ENCODE data around the gene ADAM11.
A peak's percentile ranks its signal among the peaks of the same experiment; 100 is the strongest.

Gene ADAM11

GRCh38 chr17:44777394-44778348 lies 18.9 kb downstream of the ADAM11 start:
- no peak overlapping the region for H3K4me3 ChIP-seq (ENCODE audit: low read depth, low read length)
- no peak for TF ChIP-seq CTCF (IDR thresholded peaks at IDR 0.05; ENCODE audit: low read depth, low read length)

DNA sequence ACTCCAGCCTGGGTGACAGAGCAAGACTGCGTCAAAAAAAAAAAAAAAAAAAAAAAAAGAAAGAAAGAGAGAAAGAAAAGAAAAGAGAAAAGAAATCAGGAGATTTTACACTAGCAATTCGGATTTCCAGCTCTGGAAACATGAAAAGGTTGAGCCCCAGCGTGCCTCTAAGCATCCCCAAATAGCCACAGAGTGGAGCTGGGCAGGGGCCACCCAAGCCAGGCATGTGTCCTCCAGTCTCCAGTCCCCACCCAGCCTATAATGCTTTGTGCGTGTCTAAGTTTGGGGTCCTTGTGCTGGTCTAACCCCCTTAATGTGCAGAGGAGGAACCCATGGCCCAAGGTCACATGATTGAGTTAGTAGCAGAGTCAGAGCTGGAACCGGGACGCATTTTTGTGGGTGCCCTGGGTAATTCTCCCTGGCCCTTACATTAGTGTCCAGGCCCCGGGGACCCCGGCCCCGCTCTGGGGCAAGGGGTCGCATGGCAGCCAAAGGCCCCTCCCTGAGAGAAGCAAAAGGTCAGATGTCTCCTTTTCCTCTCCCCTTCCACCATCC lies 19.9 kb downstream of the ADAM11 start:
- H3K4me3 ChIP-seq (ENCODE audit: low read depth, low read length): peak overlapping the region; percentile 59; the same call in 1 of the 2 replicates
- TF ChIP-seq CTCF (IDR thresholded peaks at IDR 0.05; ENCODE audit: low read depth, low read length): no peak

GRCh38 chr17:44779211-44780025 lies 20.6 kb downstream of the ADAM11 start:
- H3K4me3 ChIP-seq (ENCODE audit: low read depth, low read length): peak overlapping the region; percentile 59
- TF ChIP-seq CTCF (IDR thresholded peaks at IDR 0.05; ENCODE audit: low read depth, low read length): peak; percentile 82

DNA sequence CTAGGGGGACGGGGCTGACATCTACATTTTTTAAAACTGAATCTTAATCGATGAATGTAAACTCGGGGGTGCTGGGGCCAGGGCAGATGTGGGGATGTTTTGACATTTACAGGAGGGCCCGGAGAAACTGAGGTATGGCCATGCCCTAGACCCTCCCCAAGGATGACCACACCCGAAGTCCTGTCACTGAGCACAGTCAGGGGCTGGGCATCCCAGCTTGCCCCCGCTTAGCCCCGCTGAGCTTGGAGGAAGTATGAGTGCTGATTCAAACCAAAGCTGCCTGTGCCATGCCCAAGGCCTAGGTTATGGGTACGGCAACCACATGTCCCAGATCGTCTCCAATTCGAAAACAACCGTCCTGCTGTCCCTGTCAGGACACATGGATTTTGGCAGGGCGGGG lies 21.4 kb downstream of the ADAM11 start:
- TF ChIP-seq CTCF (IDR thresholded peaks at IDR 0.05; ENCODE audit: low read depth, low read length): no peak
- H3K4me3 ChIP-seq (ENCODE audit: low read depth, low read length): no peak overlapping the region

DNA sequence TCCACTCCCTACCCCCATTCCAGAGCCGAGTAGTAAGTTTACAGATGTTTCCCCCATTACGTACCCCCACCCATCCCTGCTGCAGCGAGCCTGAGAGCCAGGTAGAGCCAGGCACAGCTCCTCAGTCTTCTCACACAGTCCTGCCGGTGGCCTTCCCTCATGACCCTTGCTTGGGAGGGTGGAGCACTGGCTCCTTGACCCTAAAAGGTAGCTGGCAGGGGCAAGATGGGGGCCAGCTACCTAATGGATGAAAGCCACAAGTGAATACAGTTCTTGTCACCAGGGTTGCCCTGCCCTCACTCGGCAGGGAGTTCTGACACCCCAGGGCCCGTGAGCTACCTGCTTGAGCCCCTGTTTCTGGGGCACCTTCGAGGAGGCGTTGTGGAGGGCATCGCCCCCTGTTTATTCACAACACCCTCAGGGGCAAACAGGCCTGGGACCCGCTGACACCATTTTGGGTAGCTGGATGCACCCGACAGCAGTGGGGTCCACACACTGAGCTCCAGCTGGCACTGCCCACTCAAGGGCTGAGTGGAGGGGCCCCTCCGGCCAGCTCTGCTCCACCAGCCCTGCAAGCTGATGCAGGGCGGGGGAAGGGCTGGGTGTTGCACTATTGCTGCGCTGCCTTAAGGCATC lies 22.2 kb downstream of the ADAM11 start:
- H3K4me3 ChIP-seq (ENCODE audit: low read depth, low read length): no peak overlapping the region
- no peak for TF ChIP-seq CTCF (IDR thresholded peaks at IDR 0.05; ENCODE audit: low read depth, low read length)

- no peak for TF ChIP-seq CTCF (IDR thresholded peaks at IDR 0.05; ENCODE audit: low read depth, low read length)
- no peak overlapping the region for H3K4me3 ChIP-seq (ENCODE audit: low read depth, low read length)
Observed at GRCh38 chr17:44781551-44782325, 22.9 kb downstream of the ADAM11 start.

Measured in WI38 (cell line).